ENCODE data around the gene REP15. TPM values are rescaled to one million over a fixed set of nuclear protein-coding genes. Genes with fewer than 3 reads are reported as not detected.
A peak's percentile ranks its signal among the peaks of the same experiment; 100 is the strongest.

The REP15 gene
- total and polyA plus RNA-seq, 4 donors = 0.58 to 2.1 (median 1.0) TPM

GRCh38 chr12:27695556-27696292 is 523 bp upstream of the REP15 start:
- Histone ChIP-seq H3K36me3 (ENCODE audit: control insufficient read depth in 4 of 4, insufficient read depth in 3 of 4, low read depth in 1 of 4, low read length in 3 of 4) (peaks cover 0 to 23% (median 19%) of the 10 kb centered on the region in 4 donors), H3K27me3 (ENCODE audit: control insufficient read depth in 4 of 4, insufficient read depth in 4 of 4, low read length in 3 of 4) (no peaks in the 10 kb centered on the region), H3K4me1 (ENCODE audit: control insufficient read depth in 4 of 4, insufficient read depth in 4 of 4, low read length in 3 of 4) (peaks cover 0 to 38% (median 22%) of the 10 kb centered on the region in 4 donors), H3K27ac (ENCODE audit: low read depth in 1 of 2, low read length in 2 of 2) (peak overlapping the region; percentile 1 to 46), H3K9me3 (ENCODE audit: control insufficient read depth in 4 of 4, low read length in 3 of 4) (no peaks in the 10 kb centered on the region), H3K9ac (ENCODE audit: low read depth in 1 of 2, low read length in 2 of 2) (no peak overlapping the region), H3K4me3 (ENCODE audit: low read depth in 1 of 3, low read length in 3 of 3) (no peak overlapping the region)
- no peak for DNase-seq (ENCODE audit: low spot score)
- WGBS = 82% methylated on average over 6 of the region's 6 CpGs
- TF ChIP-seq FOXA2 (IDR thresholded peaks at IDR 0.05) = no peak
- TF ChIP-seq ATF3 (IDR thresholded peaks at IDR 0.05) = no peak
- TF ChIP-seq REST (IDR thresholded peaks at IDR 0.05) = no peak
- no peak for TF ChIP-seq RXRA (IDR thresholded peaks at IDR 0.05)
- TF ChIP-seq SP1 (IDR thresholded peaks at IDR 0.05) = no peak
- TF ChIP-seq TAF1 (conservative IDR thresholded peaks at IDR 0.05) = no peak
- TF ChIP-seq EGR1 (IDR thresholded peaks at IDR 0.05; ENCODE audit: low read depth in 2 of 2) = no peak
- no peak for TF ChIP-seq JUND (IDR thresholded peaks at IDR 0.05)
- TF ChIP-seq HNF4A (conservative IDR thresholded peaks at IDR 0.05) = no peak
- TF ChIP-seq NR2F2 (IDR thresholded peaks at IDR 0.05) = no peak
- no peak for TF ChIP-seq CTCF (IDR thresholded peaks at IDR 0.05; ENCODE audit: low read depth, low read length, missing input control)
- no peak for TF ChIP-seq FOXA1 (IDR thresholded peaks at IDR 0.05)
- no peak for TF ChIP-seq GABPA (IDR thresholded peaks at IDR 0.05 in 1 of 2, conservative IDR thresholded peaks at IDR 0.05 in 1 of 2)

- H3K27me3 ChIP-seq (ENCODE audit: control insufficient read depth in 4 of 4, insufficient read depth in 4 of 4, low read length in 3 of 4) = no peaks in the 10 kb centered on the region
- peaks cover 0 to 38% (median 22%) of the 10 kb centered on the region in 4 donors for H3K4me1 ChIP-seq (ENCODE audit: control insufficient read depth in 4 of 4, insufficient read depth in 4 of 4, low read length in 3 of 4)
- peak overlapping the region in 1 of 2 donors; percentile 46 for H3K9ac ChIP-seq (ENCODE audit: low read depth in 1 of 2, low read length in 2 of 2)
- WGBS = 38% methylated on average over 3 of the region's 3 CpGs
- no peak for DNase-seq (ENCODE audit: low spot score)
- peak overlapping the region; percentile 56 to 78 for H3K27ac ChIP-seq (ENCODE audit: low read depth in 1 of 2, low read length in 2 of 2)
- peaks cover 0 to 17% (median 13%) of the 10 kb centered on the region in 4 donors for H3K36me3 ChIP-seq (ENCODE audit: control insufficient read depth in 4 of 4, insufficient read depth in 3 of 4, low read depth in 1 of 4, low read length in 3 of 4)
- no peak overlapping the region for H3K4me3 ChIP-seq (ENCODE audit: low read depth in 1 of 3, low read length in 3 of 3)
- no peaks in the 10 kb centered on the region for H3K9me3 ChIP-seq (ENCODE audit: control insufficient read depth in 4 of 4, low read length in 3 of 4)
- TF ChIP-seq CTCF (IDR thresholded peaks at IDR 0.05; ENCODE audit: low read depth, low read length, missing input control) = no peak
- TF ChIP-seq SP1 (IDR thresholded peaks at IDR 0.05) = peak; percentile 57
- TF ChIP-seq RAD21 (IDR thresholded peaks at IDR 0.05) = peak; percentile 7 to 8
- no peak for TF ChIP-seq ZBTB33 (IDR thresholded peaks at IDR 0.05)
- peak; percentile 36 to 62 for TF ChIP-seq JUND (IDR thresholded peaks at IDR 0.05)
- no peak for TF ChIP-seq TAF1 (conservative IDR thresholded peaks at IDR 0.05)
- TF ChIP-seq HNF4G (IDR thresholded peaks at IDR 0.05) = peak; percentile 72
- peak; percentile 44 for TF ChIP-seq MAX (IDR thresholded peaks at IDR 0.05)
- TF ChIP-seq YY1 (IDR thresholded peaks at IDR 0.05) = peak; percentile 35
- no peak for TF ChIP-seq FOXA2 (IDR thresholded peaks at IDR 0.05)
- peak; percentile 92 to 94 for TF ChIP-seq HNF4A (conservative IDR thresholded peaks at IDR 0.05)
- TF ChIP-seq NR2F2 (IDR thresholded peaks at IDR 0.05) = no peak
Measured at GRCh38 chr12:27696864-27697564, 767 bp downstream of the REP15 start.

Measured in liver (tissue), 9 donors.